HepG2 (cell line): ENCODE results near the gene RAB29. TPM values are rescaled to one million over a fixed set of nuclear protein-coding genes. Genes with fewer than 3 reads are reported as not detected.

Experiments used
- AKAP8 ChIP-seq: sonication (generic); formaldehyde crosslinking; IDR thresholded peaks from 2 replicates; pipeline ENCODE4 v1.5.1; 2020; ENCODE audit warnings: mild to moderate bottlenecking, missing genetic modification reagents
- ELF1 ChIP-seq: sonication (generic); formaldehyde crosslinking; IDR thresholded peaks from 2 replicates; pipeline ENCODE4 v1.4.0; 2020; ENCODE audit warnings: missing genetic modification reagents
- ISL2 ChIP-seq: sonication (generic); formaldehyde crosslinking; IDR thresholded peaks from 2 replicates; pipeline ENCODE4 v1.5.0; 2020; ENCODE audit warnings: missing genetic modification reagents
- POLR2AphosphoS2 ChIP-seq: IDR thresholded peaks from 2 replicates; pipeline ENCODE4 v1.6.1; 2011; ENCODE audit warnings: low read depth, low read length, improper control_type of control experiment
- RBM39 ChIP-seq: fragments of 200-400 bp; formaldehyde crosslinking; IDR thresholded peaks from one replicate; pipeline ENCODE4 v1.6.1; 2018; ENCODE audit warnings: antibody characterized with exemption, mild to moderate bottlenecking, low read depth, low read length; ENCODE audit not compliant: poor library complexity, severe bottlenecking
- REXO4 ChIP-seq: sonication (generic); formaldehyde crosslinking; IDR thresholded peaks from 2 replicates; pipeline ENCODE4 v1.8.0; 2022; ENCODE audit warnings: missing genetic modification reagents, mild to moderate bottlenecking, borderline replicate concordance
- SRF ChIP-seq: IDR thresholded peaks from 2 replicates; pipeline ENCODE4 v1.6.1; 2011; ENCODE audit warnings: mild to moderate bottlenecking, low read depth, low read length, moderate library complexity
- SRSF9 ChIP-seq: fragments of 200-400 bp; formaldehyde crosslinking; IDR thresholded peaks from 2 replicates; pipeline ENCODE4 v1.6.1; 2018; ENCODE audit warnings: borderline replicate concordance, mild to moderate bottlenecking, low read depth, low read length; ENCODE audit not compliant: insufficient read depth, poor library complexity, severe bottlenecking
- SYNCRIP ChIP-seq: fragments of 200-400 bp; formaldehyde crosslinking; IDR thresholded peaks from 2 replicates; pipeline ENCODE4 v1.6.1; 2018; ENCODE audit warnings: mild to moderate bottlenecking, low read depth, low read length; ENCODE audit not compliant: insufficient read depth
- ZBTB1 ChIP-seq: sonication (generic); formaldehyde crosslinking; IDR thresholded peaks from 2 replicates; pipeline ENCODE4 v1.4.0; 2020; ENCODE audit warnings: missing genetic modification reagents, borderline replicate concordance
- ZBTB3 ChIP-seq: sonication (generic); formaldehyde crosslinking; IDR thresholded peaks from 2 replicates; pipeline ENCODE4 v1.4.0; 2020; ENCODE audit warnings: low read depth, mild to moderate bottlenecking, moderate library complexity, missing genetic modification reagents, borderline replicate concordance
- ZFAT ChIP-seq: sonication (generic); formaldehyde crosslinking; conservative IDR thresholded peaks from 2 replicates; pipeline ENCODE4 v1.8.1; 2023; ENCODE audit warnings: missing genetic modification reagents, inconsistent platforms
- ZMAT3 ChIP-seq: sonication (generic); formaldehyde crosslinking; conservative IDR thresholded peaks from 2 replicates; pipeline ENCODE4 v1.7.0; 2021; ENCODE audit warnings: missing genetic modification reagents
- ZNF556 ChIP-seq: sonication (generic); formaldehyde crosslinking; IDR thresholded peaks from 2 replicates; pipeline ENCODE4 v1.4.0; 2020; ENCODE audit warnings: mild to moderate bottlenecking, missing genetic modification reagents, borderline replicate concordance
- polyA plus RNA-seq, 8 experiments: library from polyadenylated mRNA; depleted of rRNA in 3 of 8; stranded (reverse) in 7 of 8; unstranded in 1 of 8; fragments of >200 nt; fragmentation: Illumina TruSeq in 4 of 8; extraction: Trizol in 4 of 8; gene quantifications; 2 replicates each; pipeline versions ENCODE4 v1.2.1 to v1.2.3, GENCODE V29; 2011 to 2016; ENCODE audit warnings: low read depth in 4 of 8, missing spikeins in 1 of 8, mixed read lengths in 1 of 8; ENCODE audit not compliant: insufficient read depth in 1 of 8
- total RNA-seq, 5 experiments: library from RNA; depleted of rRNA; stranded (reverse); fragments of >200 nt; fragmentation: Illumina TruSeq; extraction: Trizol; gene quantifications; 2 replicates each; pipeline ENCODE4 v1.2.3, GENCODE V29; 2016; ENCODE audit warnings: low read depth in 1 of 5
- TF ChIP-seq, protein P1 (sequence below): sonication (generic); formaldehyde crosslinking; IDR thresholded peaks from 2 replicates; pipeline ENCODE4 v1.8.1; 2023; ENCODE audit warnings: mild to moderate bottlenecking, inconsistent platforms, moderate library complexity, missing genetic modification reagents, borderline replicate concordance
- TF ChIP-seq, protein P2 (sequence below): sonication (generic); formaldehyde crosslinking; IDR thresholded peaks from 2 replicates; pipeline ENCODE4 v1.5.1; 2020; ENCODE audit warnings: mild to moderate bottlenecking, missing genetic modification reagents, borderline replicate concordance
- TF ChIP-seq, protein P3 (sequence below): sonication (generic); formaldehyde crosslinking; IDR thresholded peaks from 2 replicates; pipeline ENCODE4 v1.5.0; 2020; ENCODE audit warnings: mild to moderate bottlenecking, missing genetic modification reagents, borderline replicate concordance
- TF ChIP-seq, protein P4 (sequence below): sonication (generic); formaldehyde crosslinking; IDR thresholded peaks from 2 replicates; pipeline ENCODE4 v1.8.0; 2022; ENCODE audit warnings: missing genetic modification reagents, mild to moderate bottlenecking, moderate library complexity, borderline replicate concordance

RAB29 gene
- total and polyA plus RNA-seq, 2 of the 13 experiments (the other 11 are each of a cell fraction or from before 2014, with no cell fraction given): 8.7 to 10.1 TPM

DNA sequence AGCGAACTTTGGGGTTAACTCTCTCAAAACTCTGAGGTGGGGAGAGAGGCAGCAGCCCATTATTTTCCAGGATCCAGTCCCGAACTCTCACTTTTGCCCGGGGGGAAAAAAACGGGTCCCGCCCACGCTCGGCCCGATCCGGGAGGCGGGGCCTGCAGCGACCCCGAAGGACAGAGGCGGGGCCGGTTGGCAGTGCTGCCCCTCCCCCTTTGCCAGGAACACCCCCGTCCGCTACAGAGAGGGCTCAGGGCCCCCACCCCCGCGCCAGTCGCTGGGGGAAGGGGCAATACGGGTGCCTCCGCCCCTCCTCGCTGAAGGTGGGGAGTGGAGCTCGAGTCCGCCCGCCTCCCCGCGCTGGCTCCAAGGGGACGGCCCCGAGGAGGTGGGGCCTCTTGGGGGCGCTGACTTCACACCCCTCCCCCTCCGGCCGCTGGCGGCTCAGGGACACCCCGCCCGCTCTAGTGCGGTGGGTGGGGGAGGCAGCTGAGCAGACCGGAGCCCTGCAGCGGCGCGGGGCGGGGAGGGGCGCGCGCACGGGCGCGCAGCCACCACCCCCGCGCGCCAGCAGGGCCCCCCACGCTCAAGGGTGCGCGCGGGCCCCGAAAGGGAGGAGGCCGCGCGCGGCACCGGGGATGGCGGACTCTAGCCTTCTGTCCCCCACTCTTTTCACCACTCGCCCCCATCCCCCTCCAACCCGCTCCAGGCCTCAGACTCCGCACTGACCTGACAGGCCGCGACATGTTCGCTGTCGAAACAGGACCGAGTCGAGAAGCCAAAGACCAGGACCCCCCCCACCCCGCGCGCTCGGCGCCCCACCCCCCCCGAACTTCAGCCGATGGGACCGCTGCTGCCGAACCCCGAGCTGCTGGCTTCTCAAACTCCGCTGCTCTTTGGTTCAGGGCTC lies 25.8 kb downstream of the RAB29 start (continued):
- TF ChIP-seq SRF (no peak), ELF1 (CRISPR knock-in tag) (peak; percentile 42), ZFAT (0 out of 2 replicates have a peak, but pooled peaks have one; percentile 8), ZNF556 (CRISPR knock-in tag) (peak; percentile 75; the same call in 1 of the 2 replicates), AKAP8 (peak; percentile 95), RBM39 (peak; percentile 92), ZBTB1 (CRISPR knock-in tag) (no peak), ZBTB3 (CRISPR knock-in tag) (no peak), SRSF9 (no peak), REXO4 (CRISPR knock-in tag) (no peak), ZMAT3 (peak; percentile 69; the same call in 1 of the 2 replicates), POLR2AphosphoS2 (no peak), ISL2 (CRISPR knock-in tag) (peak; percentile 58), SYNCRIP (no peak)
- TF ChIP-seq, protein P1, sequence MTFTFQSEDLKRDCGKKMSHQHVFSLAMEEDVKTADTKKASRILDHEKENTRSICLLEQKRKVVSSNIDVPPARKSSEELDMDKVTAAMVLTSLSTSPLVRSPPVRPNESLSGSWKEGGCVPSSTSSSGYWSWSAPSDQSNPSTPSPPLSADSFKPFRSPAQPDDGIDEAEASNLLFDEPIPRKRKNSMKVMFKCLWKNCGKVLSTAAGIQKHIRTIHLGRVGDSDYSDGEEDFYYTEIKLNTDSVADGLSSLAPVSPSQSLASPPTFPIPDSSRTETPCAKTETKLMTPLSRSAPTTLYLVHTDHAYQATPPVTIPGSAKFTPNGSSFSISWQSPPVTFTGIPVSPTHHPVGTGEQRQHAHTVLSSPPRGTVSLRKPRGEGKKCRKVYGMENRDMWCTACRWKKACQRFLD (CRISPR knock-in tag): no peak
- TF ChIP-seq, protein P2, sequence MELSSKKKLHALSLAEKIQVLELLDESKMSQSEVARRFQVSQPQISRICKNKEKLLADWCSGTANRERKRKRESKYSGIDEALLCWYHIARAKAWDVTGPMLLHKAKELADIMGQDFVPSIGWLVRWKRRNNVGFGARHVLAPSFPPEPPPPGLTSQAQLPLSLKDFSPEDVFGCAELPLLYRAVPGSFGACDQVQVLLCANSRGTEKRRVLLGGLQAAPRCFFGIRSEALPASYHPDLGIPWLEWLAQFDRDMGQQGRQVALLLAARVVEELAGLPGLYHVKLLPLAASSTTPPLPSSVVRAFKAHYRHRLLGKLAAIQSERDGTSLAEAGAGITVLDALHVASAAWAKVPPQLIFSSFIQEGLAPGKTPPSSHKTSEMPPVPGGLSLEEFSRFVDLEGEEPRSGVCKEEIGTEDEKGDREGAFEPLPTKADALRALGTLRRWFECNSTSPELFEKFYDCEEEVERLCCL (CRISPR knock-in tag): no peak
- TF ChIP-seq, protein P3, sequence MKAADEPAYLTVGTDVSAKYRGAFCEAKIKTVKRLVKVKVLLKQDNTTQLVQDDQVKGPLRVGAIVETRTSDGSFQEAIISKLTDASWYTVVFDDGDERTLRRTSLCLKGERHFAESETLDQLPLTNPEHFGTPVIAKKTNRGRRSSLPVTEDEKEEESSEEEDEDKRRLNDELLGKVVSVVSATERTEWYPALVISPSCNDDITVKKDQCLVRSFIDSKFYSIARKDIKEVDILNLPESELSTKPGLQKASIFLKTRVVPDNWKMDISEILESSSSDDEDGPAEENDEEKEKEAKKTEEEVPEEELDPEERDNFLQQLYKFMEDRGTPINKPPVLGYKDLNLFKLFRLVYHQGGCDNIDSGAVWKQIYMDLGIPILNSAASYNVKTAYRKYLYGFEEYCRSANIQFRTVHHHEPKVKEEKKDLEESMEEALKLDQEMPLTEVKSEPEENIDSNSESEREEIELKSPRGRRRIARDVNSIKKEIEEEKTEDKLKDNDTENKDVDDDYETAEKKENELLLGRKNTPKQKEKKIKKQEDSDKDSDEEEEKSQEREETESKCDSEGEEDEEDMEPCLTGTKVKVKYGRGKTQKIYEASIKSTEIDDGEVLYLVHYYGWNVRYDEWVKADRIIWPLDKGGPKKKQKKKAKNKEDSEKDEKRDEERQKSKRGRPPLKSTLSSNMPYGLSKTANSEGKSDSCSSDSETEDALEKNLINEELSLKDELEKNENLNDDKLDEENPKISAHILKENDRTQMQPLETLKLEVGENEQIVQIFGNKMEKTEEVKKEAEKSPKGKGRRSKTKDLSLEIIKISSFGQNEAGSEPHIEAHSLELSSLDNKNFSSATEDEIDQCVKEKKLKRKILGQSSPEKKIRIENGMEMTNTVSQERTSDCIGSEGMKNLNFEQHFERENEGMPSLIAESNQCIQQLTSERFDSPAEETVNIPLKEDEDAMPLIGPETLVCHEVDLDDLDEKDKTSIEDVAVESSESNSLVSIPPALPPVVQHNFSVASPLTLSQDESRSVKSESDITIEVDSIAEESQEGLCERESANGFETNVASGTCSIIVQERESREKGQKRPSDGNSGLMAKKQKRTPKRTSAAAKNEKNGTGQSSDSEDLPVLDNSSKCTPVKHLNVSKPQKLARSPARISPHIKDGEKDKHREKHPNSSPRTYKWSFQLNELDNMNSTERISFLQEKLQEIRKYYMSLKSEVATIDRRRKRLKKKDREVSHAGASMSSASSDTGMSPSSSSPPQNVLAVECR (CRISPR knock-in tag): peak; percentile 66; the same call in 1 of the 2 replicates
- TF ChIP-seq, protein P4, sequence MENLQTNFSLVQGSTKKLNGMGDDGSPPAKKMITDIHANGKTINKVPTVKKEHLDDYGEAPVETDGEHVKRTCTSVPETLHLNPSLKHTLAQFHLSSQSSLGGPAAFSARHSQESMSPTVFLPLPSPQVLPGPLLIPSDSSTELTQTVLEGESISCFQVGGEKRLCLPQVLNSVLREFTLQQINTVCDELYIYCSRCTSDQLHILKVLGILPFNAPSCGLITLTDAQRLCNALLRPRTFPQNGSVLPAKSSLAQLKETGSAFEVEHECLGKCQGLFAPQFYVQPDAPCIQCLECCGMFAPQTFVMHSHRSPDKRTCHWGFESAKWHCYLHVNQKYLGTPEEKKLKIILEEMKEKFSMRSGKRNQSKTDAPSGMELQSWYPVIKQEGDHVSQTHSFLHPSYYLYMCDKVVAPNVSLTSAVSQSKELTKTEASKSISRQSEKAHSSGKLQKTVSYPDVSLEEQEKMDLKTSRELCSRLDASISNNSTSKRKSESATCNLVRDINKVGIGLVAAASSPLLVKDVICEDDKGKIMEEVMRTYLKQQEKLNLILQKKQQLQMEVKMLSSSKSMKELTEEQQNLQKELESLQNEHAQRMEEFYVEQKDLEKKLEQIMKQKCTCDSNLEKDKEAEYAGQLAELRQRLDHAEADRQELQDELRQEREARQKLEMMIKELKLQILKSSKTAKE (CRISPR knock-in tag): peak; percentile 75
